ENCODE data around the gene SERPINI1.

DNA sequence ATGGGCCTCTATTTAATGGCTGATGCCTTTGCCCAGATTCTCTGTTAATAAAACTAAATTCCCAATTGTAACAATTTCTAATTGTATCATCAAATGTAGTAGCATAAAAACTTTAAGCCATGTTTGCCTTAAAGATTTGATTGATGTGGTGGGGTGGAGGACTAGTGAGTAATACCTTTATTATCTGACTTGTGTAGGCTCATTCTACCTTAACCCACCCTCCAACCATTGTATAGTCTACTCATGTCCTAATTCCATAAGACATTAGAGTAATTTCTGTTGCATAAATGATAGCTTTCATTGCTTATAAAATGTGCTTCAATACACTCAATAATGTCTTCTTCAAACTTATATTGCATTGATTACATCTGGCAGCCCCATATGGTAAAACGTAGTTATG is 25.8 kb downstream of the SERPINI1 start:
- TF ChIP-seq CTCF (IDR thresholded peaks at IDR 0.05 in 4 of 5, conservative IDR thresholded peaks at IDR 0.05 in 1 of 5) (no peak), POLR2A (IDR thresholded peaks at IDR 0.05) (no peak)

Measured in gastrocnemius medialis (tissue), 4 donors.